ENCODE data around the gene KCNAB1. TPM values are rescaled to one million over a fixed set of nuclear protein-coding genes. Genes with fewer than 3 reads are reported as not detected.
A peak's percentile ranks its signal among the peaks of the same experiment; 100 is the strongest.

Gene KCNAB1
- total and polyA plus RNA-seq, 2 of the 8 experiments (the other 6 are each of a cell fraction or from before 2014, with no cell fraction given): 0.51 to 2.3 TPM

DNA sequence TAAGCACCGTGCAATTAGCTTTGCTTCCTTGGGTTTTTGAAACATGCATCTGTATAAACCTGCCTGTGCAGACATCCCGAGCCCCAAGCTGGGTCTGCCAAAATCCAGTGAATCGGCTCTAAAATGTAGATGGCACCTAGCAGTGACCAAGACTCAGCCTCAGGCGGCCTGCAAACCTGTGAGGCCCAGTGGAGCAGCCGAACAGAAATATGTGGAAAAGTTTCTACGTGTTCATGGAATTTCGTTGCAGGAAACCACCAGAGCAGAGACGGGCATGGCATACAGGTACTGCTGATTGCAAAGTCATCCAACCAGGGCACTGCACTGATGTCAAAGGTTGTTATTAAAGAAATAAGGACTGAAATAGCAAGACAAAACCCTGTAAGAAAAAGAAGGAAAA is 22.8 kb downstream of the KCNAB1 start:
- Histone ChIP-seq H3K9me3 (ENCODE audit: insufficient read depth in 2 of 2, low read depth in 1 of 2, low read length in 1 of 2) (no peaks in the 10 kb centered on the region), H3K27ac (ENCODE audit: low read depth, low read length) (no peak overlapping the region), H3K4me2 (ENCODE audit: insufficient read depth in 1 of 2, low read depth in 2 of 2, low read length in 2 of 2) (no peak overlapping the region), H2BK120ac (replicated peaks; ENCODE audit: low read depth, low read length) (no peak overlapping the region), H4K20me1 (replicated peaks in 1 of 2; ENCODE audit: control insufficient read depth in 1 of 2, insufficient read depth in 2 of 2, low read length in 2 of 2) (no peaks in the 10 kb centered on the region), H3K36me3 (ENCODE audit: control insufficient read depth in 2 of 4, insufficient read depth in 4 of 4, low read length in 3 of 4) (no peaks in the 10 kb centered on the region), H2AK5ac (ENCODE audit: low read depth, low read length) (no peak overlapping the region), H2BK20ac (ENCODE audit: low read length) (no peak overlapping the region), H2BK5ac (ENCODE audit: low read depth, low read length) (no peak overlapping the region), H3K14ac (ENCODE audit: insufficient read length) (no peak overlapping the region), H4K8ac (ENCODE audit: extremely low read depth, insufficient read depth, low read length) (no peak overlapping the region; the same call in 1 of the 2 replicates), H3K4me3 (ENCODE audit: extremely low read depth in 1 of 4, insufficient read depth in 2 of 4, low read depth in 3 of 4, low read length in 4 of 4) (no peak overlapping the region), H3K56ac (replicated peaks; ENCODE audit: insufficient read length, low read depth, low read length) (no peak overlapping the region), H4K5ac (ENCODE audit: insufficient read length, low read depth, low read length) (no peak overlapping the region), H3K79me2 (ENCODE audit: control insufficient read depth in 1 of 2, insufficient read depth in 2 of 2, low read length in 2 of 2) (no peaks in the 10 kb centered on the region), H3K4ac (replicated peaks; ENCODE audit: insufficient read length, low read depth, low read length) (no peak overlapping the region), H2BK12ac (ENCODE audit: low read depth, low read length) (no peak overlapping the region), H4K91ac (replicated peaks; ENCODE audit: insufficient read length, low read length) (no peak overlapping the region), H3K4me1 (replicated peaks in 1 of 4; ENCODE audit: control insufficient read depth in 3 of 4, insufficient read depth in 4 of 4, low read length in 3 of 4) (no peaks in the 10 kb centered on the region), H3K79me1 (ENCODE audit: low read depth, low read length) (no peaks in the 10 kb centered on the region), H3K18ac (ENCODE audit: extremely low read depth, low read length) (no peak overlapping the region), H3K23ac (ENCODE audit: insufficient read length) (no peak overlapping the region), H2BK15ac (ENCODE audit: low read length) (no peak overlapping the region), H3K27me3 (replicated peaks in 1 of 4; ENCODE audit: control insufficient read depth in 3 of 4, extremely low read depth in 1 of 4, insufficient read depth in 3 of 4, low read length in 3 of 4) (no peaks in the 10 kb centered on the region), H3K23me2 (ENCODE audit: low read depth, low read length) (peaks cover 2% of the 10 kb centered on the region; the same call in 1 of the 2 replicates), H3K9ac (replicated peaks in 1 of 4; ENCODE audit: extremely low read depth in 1 of 4, low read depth in 3 of 4, low read length in 3 of 4) (no peak overlapping the region), H2AFZ (ENCODE audit: low read length) (peak overlapping the region; percentile 91)
- DNase-seq (ENCODE audit: low read depth in 1 of 2, low spot score in 2 of 2) (no peak), FAIRE-seq (no peak)
- TF ChIP-seq JUN (IDR thresholded peaks at IDR 0.05; ENCODE audit: low read depth, low read length) (no peak), HDAC2 (IDR thresholded peaks at IDR 0.05; ENCODE audit: borderline replicate concordance in 1 of 2, low read depth in 2 of 2, low read length in 2 of 2) (no peak), NANOG (IDR thresholded peaks at IDR 0.05; ENCODE audit: insufficient read depth, low read depth, low read length, poor library complexity, severe bottlenecking) (no peak), ASH2L (IDR thresholded peaks at IDR 0.05; ENCODE audit: low read length) (no peak), CHD2 (IDR thresholded peaks at IDR 0.05; ENCODE audit: low read length) (no peak)
- CTCF ChIA-PET (ENCODE audit: partially characterized antibody): interaction anchor here (0.9 to 7.6 kb wide), 7 partner anchors 7 to 331 kb away, joined by 3 to 53 read pairs (median 5); no protein-coding TSS in a partner anchor
- POLR2A ChIA-PET (ENCODE audit: partially characterized antibody): no interaction called here
- 92% methylated on average over 8 of the region's 8 CpGs; no CpG with 5 or more reads in 1 of the 2 experiments for WGBS, 2 experiments (ENCODE audit: extremely low coverage in 1 of 2, insufficient coverage in 1 of 2, insufficient read length in 1 of 2, insufficient replicate concordance in 2 of 2, low coverage in 1 of 2, low lambda C conversion rate in 2 of 2, missing lambda C conversion rate in 1 of 2)

Measured in H1 (cell line).